Ovary (tissue), 3 donors: ENCODE data around the gene MRPL14.

Source experiments
- CTCF ChIP-seq, 3 donors: fragments of 450-650 bp in 2 of 3; fragments of 200-600 bp in 1 of 3; IDR thresholded peaks; one replicate each; pipeline versions ENCODE4 v1.5.1 to v1.8.0; 2016 to 2022; ENCODE audit warnings: antibody characterized with exemption in 3 of 3, mild to moderate bottlenecking in 1 of 3
- EP300 ChIP-seq: sonication (generic); formaldehyde crosslinking; IDR thresholded peaks from one replicate; pipeline ENCODE4 v1.6.1; 2017; ENCODE audit warnings: antibody characterized with exemption
- POLR2A ChIP-seq: fragments of 450-650 bp; IDR thresholded peaks from one replicate; pipeline ENCODE4 v1.6.1; 2017; ENCODE audit warnings: antibody characterized with exemption, mild to moderate bottlenecking, moderate library complexity
- donor health status: DM: no; HTN: no; CAD: no.

DNA sequence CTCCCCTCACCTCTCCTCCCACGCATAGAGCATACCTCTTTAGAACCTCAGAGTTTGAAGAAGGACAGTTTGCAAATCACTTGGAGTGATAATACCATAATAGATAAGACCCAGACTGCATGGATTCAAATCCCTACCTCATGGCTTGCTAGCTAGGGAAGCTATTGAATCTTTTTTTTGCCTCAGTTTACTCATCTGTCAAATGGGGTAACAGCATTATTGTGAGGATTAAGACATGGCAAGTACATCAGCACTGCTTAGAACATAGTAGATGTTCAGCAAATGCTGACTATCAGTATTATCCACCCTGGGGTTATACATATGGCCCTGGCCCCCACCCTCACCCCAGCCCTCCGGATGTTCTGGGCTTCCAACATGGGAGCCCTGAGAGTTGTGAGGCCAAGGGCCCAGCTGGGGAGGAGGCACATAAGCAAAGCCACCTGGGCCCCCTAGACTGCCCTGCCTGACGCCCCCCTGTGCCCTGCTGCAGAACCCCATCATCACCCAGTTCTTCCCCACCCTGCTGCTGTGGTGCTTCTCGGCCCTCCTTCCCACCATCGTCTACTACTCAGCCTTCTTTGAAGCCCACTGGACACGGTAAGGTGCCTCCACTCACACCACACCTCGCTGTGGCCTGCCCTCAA is 22.2 kb upstream of the MRPL14 start:
- TF ChIP-seq CTCF (IDR thresholded peaks at IDR 0.05) (no peak), POLR2A (no peak), EP300 (no peak)
